Bronchial epithelial cell (primary cell): ENCODE results near the gene ARAP2. TPM values are rescaled to one million over a fixed set of nuclear protein-coding genes. Genes with fewer than 3 reads are reported as not detected.

ENCODE experiments used
- DNase-seq: peaks from one replicate; pipeline ENCODE4 v3.0.0-alpha.2; 2010; ENCODE audit warnings: low read depth
- FAIRE-seq: peaks from 2 replicates; lab custom pipeline; 2011; peaks lifted over from hg19 to GRCh38; lab: Jason Lieb, UNC
- H3K27me3 ChIP-seq: 2 replicates; pipeline ENCODE4 v1.5.1; 2011; ENCODE audit warnings: low read length; ENCODE audit not compliant: control insufficient read depth, insufficient read depth
- H3K36me3 ChIP-seq: 2 replicates; pipeline ENCODE4 v1.5.1; 2011; ENCODE audit warnings: low read length; ENCODE audit not compliant: control insufficient read depth, insufficient read depth
- H3K4me3 ChIP-seq: 2 replicates; pipeline ENCODE4 v1.5.1; 2011; ENCODE audit warnings: mild to moderate bottlenecking, low read depth, low read length, control low read depth
- total RNA-seq: library from RNA; depleted of rRNA; stranded (reverse); fragments of >200 nt; gene quantifications from 2 replicates; pipeline ENCODE4 v1.2.1, GENCODE V29; 2014
- TF ChIP-seq, protein P1 (sequence below): IDR thresholded peaks from 2 replicates; pipeline ENCODE4 v1.5.1; 2011; ENCODE audit warnings: mild to moderate bottlenecking, moderate library complexity, low read length, control low read depth, inconsistent platforms; ENCODE audit not compliant: insufficient read depth, severe bottlenecking

ARAP2 gene, protein sequence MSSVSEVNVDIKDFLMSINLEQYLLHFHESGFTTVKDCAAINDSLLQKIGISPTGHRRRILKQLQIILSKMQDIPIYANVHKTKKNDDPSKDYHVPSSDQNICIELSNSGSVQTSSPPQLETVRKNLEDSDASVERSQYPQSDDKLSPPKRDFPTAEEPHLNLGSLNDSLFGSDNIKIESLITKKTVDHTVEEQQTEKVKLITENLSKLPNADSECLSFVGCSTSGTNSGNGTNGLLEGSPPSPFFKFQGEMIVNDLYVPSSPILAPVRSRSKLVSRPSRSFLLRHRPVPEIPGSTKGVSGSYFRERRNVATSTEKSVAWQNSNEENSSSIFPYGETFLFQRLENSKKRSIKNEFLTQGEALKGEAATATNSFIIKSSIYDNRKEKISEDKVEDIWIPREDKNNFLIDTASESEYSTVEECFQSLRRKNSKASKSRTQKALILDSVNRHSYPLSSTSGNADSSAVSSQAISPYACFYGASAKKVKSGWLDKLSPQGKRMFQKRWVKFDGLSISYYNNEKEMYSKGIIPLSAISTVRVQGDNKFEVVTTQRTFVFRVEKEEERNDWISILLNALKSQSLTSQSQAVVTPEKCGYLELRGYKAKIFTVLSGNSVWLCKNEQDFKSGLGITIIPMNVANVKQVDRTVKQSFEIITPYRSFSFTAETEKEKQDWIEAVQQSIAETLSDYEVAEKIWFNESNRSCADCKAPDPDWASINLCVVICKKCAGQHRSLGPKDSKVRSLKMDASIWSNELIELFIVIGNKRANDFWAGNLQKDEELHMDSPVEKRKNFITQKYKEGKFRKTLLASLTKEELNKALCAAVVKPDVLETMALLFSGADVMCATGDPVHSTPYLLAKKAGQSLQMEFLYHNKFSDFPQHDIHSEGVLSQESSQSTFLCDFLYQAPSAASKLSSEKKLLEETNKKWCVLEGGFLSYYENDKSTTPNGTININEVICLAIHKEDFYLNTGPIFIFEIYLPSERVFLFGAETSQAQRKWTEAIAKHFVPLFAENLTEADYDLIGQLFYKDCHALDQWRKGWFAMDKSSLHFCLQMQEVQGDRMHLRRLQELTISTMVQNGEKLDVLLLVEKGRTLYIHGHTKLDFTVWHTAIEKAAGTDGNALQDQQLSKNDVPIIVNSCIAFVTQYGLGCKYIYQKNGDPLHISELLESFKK (N-terminal part only)
- 46.3 and 62.9 TPM in 2 replicates for total RNA-seq

DNA sequence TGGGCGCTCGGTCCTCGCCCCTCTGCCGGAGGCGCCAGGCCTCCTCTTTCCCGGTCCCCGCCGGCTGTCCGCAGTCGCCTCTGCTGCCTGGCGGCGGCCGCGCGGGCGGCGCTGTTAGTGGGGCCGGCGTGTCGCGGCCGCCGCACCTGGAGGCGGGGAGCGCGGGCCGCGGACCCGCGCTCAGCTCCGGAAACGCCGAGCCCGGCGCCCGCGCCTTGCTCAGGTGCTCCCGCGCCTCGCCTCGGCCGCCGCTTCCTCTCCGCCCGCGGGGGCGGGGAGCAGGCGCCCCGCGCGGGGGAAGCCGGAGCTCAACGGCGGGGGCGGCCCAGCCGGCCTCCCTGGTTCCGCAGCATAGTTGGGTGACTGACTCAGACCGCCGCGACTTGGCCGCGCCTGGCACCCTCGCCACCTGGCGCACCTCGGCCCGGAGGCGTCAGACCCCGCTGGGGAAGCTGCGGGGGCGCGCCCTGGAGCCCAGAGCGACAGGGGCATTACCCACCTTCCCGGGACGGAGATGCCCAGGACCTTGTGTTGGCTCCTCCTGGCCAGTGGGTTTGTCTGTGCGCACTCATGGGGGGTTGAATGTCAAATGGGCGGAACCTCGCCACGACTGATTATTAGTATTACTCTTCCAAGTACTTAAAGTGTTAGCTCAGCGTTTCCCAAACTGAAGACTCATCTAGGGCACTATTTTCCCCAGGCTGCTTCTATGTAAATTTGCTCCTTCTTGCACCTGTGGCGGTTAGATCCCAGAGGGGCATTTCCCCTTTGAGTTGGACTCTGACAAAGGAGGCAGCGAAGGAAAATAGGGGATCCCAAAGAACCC lies at the start of gene ARAP2:
Gene ARAP2, minus strand, starts transcription at position 258 of the 826 bp plus-strand sequence. CDS start 15,028 bp downstream, outside the sequence.
- FAIRE-seq: no peak
- no peaks in the 10 kb centered on the region for H3K36me3 ChIP-seq
- H3K4me3 ChIP-seq: peak within 1 kb of the TSS; percentile 71
- TF ChIP-seq, protein P1, sequence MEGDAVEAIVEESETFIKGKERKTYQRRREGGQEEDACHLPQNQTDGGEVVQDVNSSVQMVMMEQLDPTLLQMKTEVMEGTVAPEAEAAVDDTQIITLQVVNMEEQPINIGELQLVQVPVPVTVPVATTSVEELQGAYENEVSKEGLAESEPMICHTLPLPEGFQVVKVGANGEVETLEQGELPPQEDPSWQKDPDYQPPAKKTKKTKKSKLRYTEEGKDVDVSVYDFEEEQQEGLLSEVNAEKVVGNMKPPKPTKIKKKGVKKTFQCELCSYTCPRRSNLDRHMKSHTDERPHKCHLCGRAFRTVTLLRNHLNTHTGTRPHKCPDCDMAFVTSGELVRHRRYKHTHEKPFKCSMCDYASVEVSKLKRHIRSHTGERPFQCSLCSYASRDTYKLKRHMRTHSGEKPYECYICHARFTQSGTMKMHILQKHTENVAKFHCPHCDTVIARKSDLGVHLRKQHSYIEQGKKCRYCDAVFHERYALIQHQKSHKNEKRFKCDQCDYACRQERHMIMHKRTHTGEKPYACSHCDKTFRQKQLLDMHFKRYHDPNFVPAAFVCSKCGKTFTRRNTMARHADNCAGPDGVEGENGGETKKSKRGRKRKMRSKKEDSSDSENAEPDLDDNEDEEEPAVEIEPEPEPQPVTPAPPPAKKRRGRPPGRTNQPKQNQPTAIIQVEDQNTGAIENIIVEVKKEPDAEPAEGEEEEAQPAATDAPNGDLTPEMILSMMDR: no peak
- no peaks in the 10 kb centered on the region for H3K27me3 ChIP-seq
- DNase-seq: peak; percentile 78

GRCh38 chr4:36292556-36293188 lies 48.4 kb upstream of the ARAP2 start:
- no peaks in the 10 kb centered on the region for H3K36me3 ChIP-seq
- no peak overlapping the region for H3K4me3 ChIP-seq
- no peaks in the 10 kb centered on the region for H3K27me3 ChIP-seq
- TF ChIP-seq, protein P1: no peak
- FAIRE-seq (no peak), DNase-seq (peak; percentile 92)

GRCh38 chr4:36290641-36291040 lies 46.3 kb upstream of the ARAP2 start:
- no peak overlapping the region for H3K4me3 ChIP-seq
- DNase-seq (no peak), FAIRE-seq (no peak)
- TF ChIP-seq, protein P1: no peak
- H3K27me3 ChIP-seq: no peaks in the 10 kb centered on the region
- no peaks in the 10 kb centered on the region for H3K36me3 ChIP-seq

GRCh38 chr4:36288731-36289426 lies 44.6 kb upstream of the ARAP2 start:
- Histone ChIP-seq H3K4me3 (no peak overlapping the region), H3K27me3 (no peaks in the 10 kb centered on the region), H3K36me3 (no peaks in the 10 kb centered on the region)
- no peak for FAIRE-seq
- peak; percentile 47 for DNase-seq
- TF ChIP-seq, protein P1: no peak
